Muscle of leg (tissue), 11 donors: ENCODE measurements around the gene CEBPA. TPM values are rescaled to one million over a fixed set of nuclear protein-coding genes. Genes with fewer than 3 reads are reported as not detected.

Experiments
- DNase-seq: peaks from one replicate; pipeline ENCODE4 v3.0.0; 2013
- H3K27ac ChIP-seq: one replicate; pipeline ENCODE4 v1.5.1; 2013; ENCODE audit warnings: mild to moderate bottlenecking, low read length, control low read depth
- H3K27me3 ChIP-seq: one replicate; pipeline ENCODE4 v1.6.1; 2013; ENCODE audit warnings: low read length; ENCODE audit not compliant: control insufficient read depth, insufficient read depth
- H3K36me3 ChIP-seq: one replicate; pipeline ENCODE4 v1.6.1; 2013; ENCODE audit warnings: low read length; ENCODE audit not compliant: control insufficient read depth, insufficient read depth
- H3K4me1 ChIP-seq: one replicate; pipeline ENCODE4 v1.6.1; 2013; ENCODE audit warnings: low read length; ENCODE audit not compliant: control insufficient read depth, insufficient read depth
- H3K4me3 ChIP-seq: one replicate; pipeline ENCODE4 v1.5.1; 2013; ENCODE audit warnings: low read length, control low read depth
- H3K9me3 ChIP-seq: replicated peaks from 2 replicates; pipeline ENCODE4 v1.6.1; 2013; ENCODE audit warnings: low read depth, low read length; ENCODE audit not compliant: control insufficient read depth
- WGBS: methylation state at CpG from one replicate; pipeline ENCODE4 v1.1.5; 2013; ENCODE audit warnings: missing lambda C conversion rate; ENCODE audit not compliant: insufficient coverage; 5-methylcytosine and 5-hydroxymethylcytosine counted together
- polyA plus RNA-seq, 8 donors: library from polyadenylated mRNA; unstranded; fragments of 120-200 nt; gene quantifications; one replicate each; pipeline versions ENCODE4 v1.2.1 to v1.2.3, GENCODE V29; 2013; ENCODE audit warnings: inconsistent platforms in 1 of 8, low replicate concordance in 1 of 8; ENCODE audit not compliant: insufficient read length in 8 of 8, insufficient read depth in 1 of 8
- total RNA-seq: library from RNA; stranded (reverse); fragments of 120-200 nt; gene quantifications from one replicate; pipeline ENCODE4 v1.2.4, GENCODE V29; 2013

The CEBPA gene
- total and polyA plus RNA-seq, 9 donors = 3.9 to 11.3 (median 5.4) TPM

- Histone ChIP-seq H3K4me3 (no peak overlapping the region), H3K36me3 (no peaks in the 10 kb centered on the region), H3K27ac (peak overlapping the region; percentile 66), H3K4me1 (peaks cover 9% of the 10 kb centered on the region), H3K9me3 (no peaks in the 10 kb centered on the region), H3K27me3 (peaks cover 10% of the 10 kb centered on the region)
- no CpG with 5 or more reads among the region's 4 CpGs for WGBS
- DNase-seq = peak; percentile 93
These were observed 42.2 kb upstream of the CEBPA start for GRCh38 chr19:33344573-33344925.

GRCh38 chr19:33343859-33344572, 41.7 kb upstream of the CEBPA start:
- no peak overlapping the region for H3K4me3 ChIP-seq
- 20% methylated on average over 1 of the region's 12 CpGs for WGBS
- H3K36me3 ChIP-seq = no peaks in the 10 kb centered on the region
- peaks cover 10% of the 10 kb centered on the region for H3K27me3 ChIP-seq
- DNase-seq = peak; percentile 94
- no peaks in the 10 kb centered on the region for H3K9me3 ChIP-seq
- H3K27ac ChIP-seq = peak overlapping the region; percentile 66
- peaks cover 9% of the 10 kb centered on the region for H3K4me1 ChIP-seq

- 100% methylated on average over 1 of the region's 2 CpGs for WGBS
- H3K27ac ChIP-seq = no peak overlapping the region
- peaks cover 9% of the 10 kb centered on the region for H3K4me1 ChIP-seq
- H3K9me3 ChIP-seq = no peaks in the 10 kb centered on the region
- DNase-seq = no peak
- no peak overlapping the region for H3K4me3 ChIP-seq
- no peaks in the 10 kb centered on the region for H3K36me3 ChIP-seq
- H3K27me3 ChIP-seq = peaks cover 10% of the 10 kb centered on the region
These were observed 41.0 kb upstream of the CEBPA start for GRCh38 chr19:33343301-33343700.

GRCh38 chr19:33340991-33341390, 38.7 kb upstream of the CEBPA start:
- peaks cover 5% of the 10 kb centered on the region for H3K27me3 ChIP-seq
- DNase-seq = no peak
- no peaks in the 10 kb centered on the region for H3K9me3 ChIP-seq
- 55% methylated on average over 2 of the region's 2 CpGs for WGBS
- no peaks in the 10 kb centered on the region for H3K36me3 ChIP-seq
- no peak overlapping the region for H3K4me3 ChIP-seq
- H3K4me1 ChIP-seq = peaks cover 9% of the 10 kb centered on the region
- no peak overlapping the region for H3K27ac ChIP-seq

- 51% methylated on average over 5 of the region's 8 CpGs for WGBS
- no peak for DNase-seq
- H3K4me1 ChIP-seq = peaks cover 3% of the 10 kb centered on the region
- no peaks in the 10 kb centered on the region for H3K36me3 ChIP-seq
- peaks cover 5% of the 10 kb centered on the region for H3K27me3 ChIP-seq
- no peak overlapping the region for H3K4me3 ChIP-seq
- H3K9me3 ChIP-seq = no peaks in the 10 kb centered on the region
- no peak overlapping the region for H3K27ac ChIP-seq
These were observed 37.0 kb upstream of the CEBPA start for GRCh38 chr19:33339016-33339984.

GRCh38 chr19:33335446-33335845, 33.1 kb upstream of the CEBPA start:
- no peaks in the 10 kb centered on the region for H3K36me3 ChIP-seq
- H3K9me3 ChIP-seq = no peaks in the 10 kb centered on the region
- no peaks in the 10 kb centered on the region for H3K4me1 ChIP-seq
- 54% methylated on average over 2 of the region's 5 CpGs for WGBS
- H3K27ac ChIP-seq = no peak overlapping the region
- no peak for DNase-seq
- H3K27me3 ChIP-seq = peaks cover 2% of the 10 kb centered on the region
- H3K4me3 ChIP-seq = no peak overlapping the region

GRCh38 chr19:33334271-33334670, 31.9 kb upstream of the CEBPA start:
- WGBS = 80% methylated on average over 1 of the region's 3 CpGs
- Histone ChIP-seq H3K27ac (no peak overlapping the region), H3K4me1 (no peaks in the 10 kb centered on the region), H3K9me3 (no peaks in the 10 kb centered on the region), H3K4me3 (no peak overlapping the region), H3K36me3 (no peaks in the 10 kb centered on the region), H3K27me3 (peaks cover 2% of the 10 kb centered on the region)
- DNase-seq = no peak

- Histone ChIP-seq H3K36me3 (no peaks in the 10 kb centered on the region), H3K4me1 (no peaks in the 10 kb centered on the region), H3K27ac (no peak overlapping the region), H3K4me3 (no peak overlapping the region), H3K27me3 (peaks cover 4% of the 10 kb centered on the region), H3K9me3 (no peaks in the 10 kb centered on the region)
- WGBS = 80% methylated on average over 2 of the region's 3 CpGs
- no peak for DNase-seq
These were observed 31.3 kb upstream of the CEBPA start for GRCh38 chr19:33333642-33334041.

- Histone ChIP-seq H3K4me3 (no peak overlapping the region), H3K27me3 (peaks cover 4% of the 10 kb centered on the region), H3K36me3 (no peaks in the 10 kb centered on the region), H3K27ac (no peak overlapping the region), H3K4me1 (no peaks in the 10 kb centered on the region), H3K9me3 (no peaks in the 10 kb centered on the region)
- WGBS = no CpG with 5 or more reads among the region's 4 CpGs
- DNase-seq = no peak
These were observed 30.8 kb upstream of the CEBPA start for GRCh38 chr19:33333151-33333550.

GRCh38 chr19:33332248-33332647, 29.9 kb upstream of the CEBPA start:
- Histone ChIP-seq H3K4me1 (no peaks in the 10 kb centered on the region), H3K27me3 (peaks cover 4% of the 10 kb centered on the region), H3K9me3 (no peaks in the 10 kb centered on the region), H3K4me3 (no peak overlapping the region), H3K27ac (no peak overlapping the region), H3K36me3 (no peaks in the 10 kb centered on the region)
- 80% methylated on average over 4 of the region's 5 CpGs for WGBS
- DNase-seq = peak; percentile 60
